HEK293 (cell line): Measurements from ENCODE around the gene RABL3.
"Not testable (repeated sequence)": the region's sequence is repeated elsewhere in the genome, so short reads cannot be mapped to it uniquely, and the experiment has no call there.

Experiments used
- CTCF ChIA-PET: fragments of 350-600 bp; formaldehyde crosslinking; extraction: SDS; loops from one replicate; lab custom pipeline; 2021; ENCODE audit warnings: antibody characterized with exemption; lab: Yijun Ruan, JAX
- POLR2A ChIA-PET: fragments of 300-600 bp; formaldehyde crosslinking; extraction: SDS; loops from one replicate; lab custom pipeline; 2020; ENCODE audit warnings: antibody characterized with exemption, inconsistent platforms; lab: Yijun Ruan, JAX
- H3K27ac ChIP-seq: fragments of 200-500 bp; sonication (Bioruptor generic); 2 replicates; pipeline ENCODE4 v1.5.1; 2014; ENCODE audit warnings: low read depth, low read length, control low read depth, inconsistent platforms; ENCODE audit errors: extremely low read depth
- H3K36me3 ChIP-seq, 2 experiments: fragments of 200-500 bp in 1 of 2; sonication (Bioruptor generic) in 1 of 2; 1 replicate in 1 of 2; 2 replicates in 1 of 2; pipeline ENCODE4 v1.5.1; 2014 to 2017; ENCODE audit warnings: inconsistent platforms in 2 of 2, low read length in 2 of 2; ENCODE audit not compliant: control insufficient read depth in 2 of 2, insufficient read depth in 1 of 2
- H3K4me1 ChIP-seq: fragments of 200-500 bp; sonication (Bioruptor generic); 2 replicates; pipeline ENCODE4 v1.5.1; 2014; ENCODE audit warnings: mild to moderate bottlenecking, low read length, inconsistent platforms; ENCODE audit not compliant: control insufficient read depth, insufficient read depth
- H3K4me3 ChIP-seq: 2 replicates; pipeline ENCODE4 v1.5.1; 2011; ENCODE audit warnings: low read depth, mild to moderate bottlenecking, control low read depth, low read length, moderate library complexity
- H3K9me3 ChIP-seq: fragments of 200-500 bp; sonication (Bioruptor generic); 2 replicates; pipeline ENCODE4 v1.5.1; 2014; ENCODE audit warnings: low read depth, low read length, inconsistent platforms; ENCODE audit not compliant: control insufficient read depth, insufficient read depth
- BCL11A ChIP-seq: fragments of 450-650 bp; formaldehyde crosslinking; IDR thresholded peaks from 2 replicates; pipeline ENCODE4 v1.5.1; 2016; ENCODE audit warnings: low read depth, missing biosample characterization, missing genetic modification characterization
- BCL11B ChIP-seq: fragments of 450-650 bp; formaldehyde crosslinking; IDR thresholded peaks from 2 replicates; pipeline ENCODE4 v1.5.1; 2016; ENCODE audit warnings: low read depth, missing biosample characterization, missing genetic modification characterization
- IKZF3 ChIP-seq: fragments of 450-650 bp; IDR thresholded peaks from 2 replicates; pipeline ENCODE4 v1.5.0; 2018; ENCODE audit warnings: missing biosample characterization, mild to moderate bottlenecking, missing genetic modification characterization, moderate library complexity
- PBX3 ChIP-seq: sonication (generic); formaldehyde crosslinking; IDR thresholded peaks from 2 replicates; pipeline ENCODE4 v1.8.1; 2022; ENCODE audit warnings: mild to moderate bottlenecking, moderate library complexity, missing genetic modification reagents
- REST ChIP-seq: fragments of 450-650 bp; formaldehyde crosslinking; IDR thresholded peaks from 2 replicates; pipeline ENCODE4 v1.5.1; 2016; ENCODE audit warnings: missing biosample characterization, missing genetic modification characterization
- ZBTB26 ChIP-seq: fragments of 450-650 bp; formaldehyde crosslinking; optimal IDR thresholded peaks from 2 replicates; pipeline ENCODE3; 2016; ENCODE audit warnings: missing biosample characterization, mild to moderate bottlenecking, missing genetic modification characterization
- ZNF132 ChIP-seq: fragments of 450-650 bp; formaldehyde crosslinking; IDR thresholded peaks from 2 replicates; pipeline ENCODE4 v1.5.1; 2017; ENCODE audit warnings: missing biosample characterization, missing genetic modification characterization, borderline replicate concordance
- ZNF16 ChIP-seq: fragments of 450-650 bp; formaldehyde crosslinking; IDR thresholded peaks from 2 replicates; pipeline ENCODE4 v1.5.1; 2016; ENCODE audit warnings: low read depth, missing biosample characterization, missing genetic modification characterization
- ZNF18 ChIP-seq: fragments of 450-650 bp; formaldehyde crosslinking; IDR thresholded peaks from 2 replicates; pipeline ENCODE4 v1.5.1; 2016; ENCODE audit warnings: missing biosample characterization, missing genetic modification characterization
- ZNF202 ChIP-seq: fragments of 450-650 bp; formaldehyde crosslinking; IDR thresholded peaks from 2 replicates; pipeline ENCODE4 v1.5.1; 2016; ENCODE audit warnings: missing biosample characterization, missing genetic modification characterization, borderline replicate concordance
- ZNF221 ChIP-seq: fragments of 450-650 bp; formaldehyde crosslinking; IDR thresholded peaks from 2 replicates; pipeline ENCODE4 v1.5.1; 2017; ENCODE audit warnings: missing biosample characterization, missing genetic modification characterization, borderline replicate concordance
- ZNF350 ChIP-seq: fragments of 450-650 bp; formaldehyde crosslinking; IDR thresholded peaks from 2 replicates; pipeline ENCODE4 v1.5.0; 2017; ENCODE audit warnings: missing biosample characterization, mild to moderate bottlenecking, missing genetic modification characterization
- ZNF354C ChIP-seq: fragments of 450-650 bp; formaldehyde crosslinking; IDR thresholded peaks from 2 replicates; pipeline ENCODE4 v1.5.1; 2016; ENCODE audit warnings: missing biosample characterization, missing genetic modification characterization, low read depth, borderline replicate concordance
- ZNF404 ChIP-seq: fragments of 450-650 bp; formaldehyde crosslinking; IDR thresholded peaks from 2 replicates; pipeline ENCODE4 v1.5.1; 2017; ENCODE audit warnings: missing biosample characterization, missing genetic modification characterization
- ZNF555 ChIP-seq: fragments of 450-650 bp; formaldehyde crosslinking; conservative IDR thresholded peaks from 2 replicates; pipeline ENCODE4 v1.5.1; 2017; ENCODE audit warnings: missing biosample characterization, mild to moderate bottlenecking, missing genetic modification characterization, inconsistent platforms
- ZNF580 ChIP-seq: fragments of 450-650 bp; formaldehyde crosslinking; IDR thresholded peaks from 2 replicates; pipeline ENCODE4 v1.5.1; 2016; ENCODE audit warnings: missing biosample characterization, missing genetic modification characterization
- ZNF624 ChIP-seq: fragments of 450-650 bp; formaldehyde crosslinking; IDR thresholded peaks from 2 replicates; pipeline ENCODE4 v1.5.1; 2017; ENCODE audit warnings: missing biosample characterization, missing genetic modification characterization
- ZNF670 ChIP-seq: fragments of 450-650 bp; formaldehyde crosslinking; IDR thresholded peaks from 2 replicates; pipeline ENCODE4 v1.5.1; 2016; ENCODE audit warnings: missing biosample characterization, missing genetic modification characterization, low read depth
- ZNF785 ChIP-seq: fragments of 450-650 bp; formaldehyde crosslinking; IDR thresholded peaks from 2 replicates; pipeline ENCODE4 v1.5.1; 2016; ENCODE audit warnings: missing biosample characterization, missing genetic modification characterization
- ZSCAN16 ChIP-seq: fragments of 450-650 bp; formaldehyde crosslinking; IDR thresholded peaks from 2 replicates; pipeline ENCODE4 v1.5.1; 2016; ENCODE audit warnings: missing biosample characterization, missing genetic modification characterization

The RABL3 gene

GRCh38 chr3:120791010-120791409 lies 48.7 kb upstream of the RABL3 start:
- Histone ChIP-seq H3K9me3 (no peaks in the 10 kb centered on the region), H3K36me3 (no peaks in the 10 kb centered on the region), H3K4me3 (no peak overlapping the region), H3K4me1 (no peaks in the 10 kb centered on the region), H3K27ac (no peak overlapping the region)
- CTCF ChIA-PET = interaction anchor here (5.8 kb wide), 1 partner anchor 231 kb away, joined by 64 read pairs; no protein-coding TSS in a partner anchor
- TF ChIP-seq ZNF354C (tag by site-specific recombination) = no peak
- POLR2A ChIA-PET = no interaction called here

GRCh38 chr3:120785832-120786231 lies 43.5 kb upstream of the RABL3 start:
- H3K4me1 ChIP-seq, H3K27ac ChIP-seq, POLR2A ChIA-PET, H3K4me3 ChIP-seq, H3K9me3 ChIP-seq: not testable (repeated sequence)
- peaks cover 0 to 15% of the 10 kb centered on the region in 2 experiments; a peak in 1 of 3 replicates for H3K36me3 ChIP-seq
- CTCF ChIA-PET = interaction anchor here (0.7 to 2.8 kb wide), 2 partner anchors 10 to 63 kb away, joined by 4 to 11 read pairs; no protein-coding TSS in a partner anchor

GRCh38 chr3:120780977-120781376 lies 38.7 kb upstream of the RABL3 start:
- H3K9me3 ChIP-seq = no peaks in the 10 kb centered on the region
- TF ChIP-seq BCL11A (no peak), REST (tag by site-specific recombination) (no peak), ZNF18 (no peak), ZNF221 (no peak), BCL11B (no peak), ZNF580 (no peak), ZNF670 (tag by site-specific recombination) (no peak), PBX3 (CRISPR knock-in tag) (no peak), ZBTB26 (tag by site-specific recombination) (no peak), ZNF350 (tag by site-specific recombination) (no peak), ZNF624 (no peak), ZNF555 (tag by site-specific recombination) (no peak), ZNF16 (no peak), IKZF3 (no peak), ZNF202 (no peak), ZSCAN16 (no peak), ZNF132 (no peak), ZNF785 (no peak), ZNF404 (tag by site-specific recombination) (no peak)
- ChIA-PET POLR2A (no interaction called here), CTCF (interaction anchor here (1.3 kb wide), 1 partner anchor 214 kb away, joined by 3 read pairs; no protein-coding TSS in a partner anchor)
- no peak overlapping the region for H3K27ac ChIP-seq
- H3K4me1 ChIP-seq = no peaks in the 10 kb centered on the region
- H3K36me3 ChIP-seq = peaks cover 0 to 33% of the 10 kb centered on the region in 2 experiments; a peak in 1 of 3 replicates
- no peak overlapping the region for H3K4me3 ChIP-seq
